ENCODE measurements around the gene SLC16A4. TPM values are rescaled to one million over a fixed set of nuclear protein-coding genes. Genes with fewer than 3 reads are reported as not detected.

Gene SLC16A4
- total RNA-seq, 1 donor from 2014 or later: 0.96 TPM

GRCh38 chr1:110347182-110347893, 43.5 kb downstream of the SLC16A4 start:
- H3K4me3 Mint-ChIP-seq: peak overlapping the region; percentile 67
- H3K4me1 Mint-ChIP-seq: peaks cover 71% of the 10 kb centered on the region
- H3K27me3 Mint-ChIP-seq (ENCODE audit: low read depth): no peaks in the 10 kb centered on the region
- peaks cover 3% of the 10 kb centered on the region for H3K36me3 Mint-ChIP-seq (ENCODE audit: low read depth)
- H3K9me3 Mint-ChIP-seq: no peaks in the 10 kb centered on the region
- no peak for TF ChIP-seq CTCF (conservative IDR thresholded peaks at IDR 0.05)
- DNase-seq (ENCODE audit: low read depth, low spot score): no peak
- H3K27ac Mint-ChIP-seq (ENCODE audit: unreplicated experiment): no peak overlapping the region

GRCh38 chr1:110346690-110347089, 44.1 kb downstream of the SLC16A4 start:
- Mint-ChIP-seq H3K36me3 (ENCODE audit: low read depth) (peaks cover 3% of the 10 kb centered on the region), H3K27ac (ENCODE audit: unreplicated experiment) (peak overlapping the region; percentile 28), H3K27me3 (ENCODE audit: low read depth) (no peaks in the 10 kb centered on the region), H3K4me3 (peak overlapping the region; percentile 67), H3K4me1 (peaks cover 78% of the 10 kb centered on the region), H3K9me3 (no peaks in the 10 kb centered on the region)
- no peak for TF ChIP-seq CTCF (conservative IDR thresholded peaks at IDR 0.05)
- no peak for DNase-seq (ENCODE audit: low read depth, low spot score)

GRCh38 chr1:110345480-110345879, 45.3 kb downstream of the SLC16A4 start:
- no peak for TF ChIP-seq CTCF (conservative IDR thresholded peaks at IDR 0.05)
- no peaks in the 10 kb centered on the region for H3K9me3 Mint-ChIP-seq
- DNase-seq (ENCODE audit: low read depth, low spot score): no peak
- peak overlapping the region; percentile 21 for H3K4me3 Mint-ChIP-seq
- H3K27ac Mint-ChIP-seq (ENCODE audit: unreplicated experiment): no peak overlapping the region
- H3K4me1 Mint-ChIP-seq: peaks cover 81% of the 10 kb centered on the region
- peaks cover 7% of the 10 kb centered on the region for H3K36me3 Mint-ChIP-seq (ENCODE audit: low read depth)
- H3K27me3 Mint-ChIP-seq (ENCODE audit: low read depth): no peaks in the 10 kb centered on the region

- no peak for TF ChIP-seq CTCF (conservative IDR thresholded peaks at IDR 0.05)
- Mint-ChIP-seq H3K27ac (ENCODE audit: unreplicated experiment) (no peak overlapping the region), H3K36me3 (ENCODE audit: low read depth) (peaks cover 12% of the 10 kb centered on the region), H3K4me3 (no peak overlapping the region), H3K27me3 (ENCODE audit: low read depth) (no peaks in the 10 kb centered on the region), H3K9me3 (no peaks in the 10 kb centered on the region), H3K4me1 (peaks cover 81% of the 10 kb centered on the region)
- no peak for DNase-seq (ENCODE audit: low read depth, low spot score)
Observed at GRCh38 chr1:110344152-110344551, 46.7 kb downstream of the SLC16A4 start.

- TF ChIP-seq CTCF (conservative IDR thresholded peaks at IDR 0.05): no peak
- Mint-ChIP-seq H3K9me3 (no peaks in the 10 kb centered on the region), H3K36me3 (ENCODE audit: low read depth) (peaks cover 12% of the 10 kb centered on the region), H3K27ac (ENCODE audit: unreplicated experiment) (no peak overlapping the region), H3K4me3 (no peak overlapping the region), H3K27me3 (ENCODE audit: low read depth) (no peaks in the 10 kb centered on the region), H3K4me1 (peaks cover 78% of the 10 kb centered on the region)
- DNase-seq (ENCODE audit: low read depth, low spot score): no peak
Observed at GRCh38 chr1:110343249-110343648, 47.6 kb downstream of the SLC16A4 start.
